Endothelial cell of umbilical vein (primary cell): ENCODE data around the gene ARHGEF28. TPM values are rescaled to one million over a fixed set of nuclear protein-coding genes. Genes with fewer than 3 reads are reported as not detected.
A peak's percentile ranks its signal among the peaks of the same experiment; 100 is the strongest.

Experiments
- BruUV-seq: library from RNA; stranded (reverse); fragments of 400-500 nt; replicated peaks from 2 replicates; lab custom pipeline; 2021; lab: Mats Ljungman, UMichigan
- CTCF ChIA-PET: fragments of 300-600, 350-600 bp; sonication (Branson Sonifier 250); formaldehyde crosslinking; loops from one replicate; lab custom pipeline; 2021; ENCODE audit warnings: antibody characterized with exemption, inconsistent platforms; lab: Charles Lee
- POLR2A ChIA-PET: fragments of 300-600, 350-600 bp; sonication (Branson Sonifier 250); formaldehyde crosslinking; loops from one replicate; lab custom pipeline; 2021; ENCODE audit warnings: antibody characterized with exemption, inconsistent platforms; lab: Charles Lee
- DNase-seq: peaks from one replicate; pipeline ENCODE4 v3.0.0-alpha.2; 2011; ENCODE audit warnings: low read depth, low spot score
- FAIRE-seq: peaks from 2 replicates; lab custom pipeline; 2011; peaks lifted over from hg19 to GRCh38; lab: Jason Lieb, UNC
- H2AFZ ChIP-seq: 2 replicates; pipeline ENCODE4 v1.6.0; 2012; ENCODE audit warnings: low read depth, low read length, control low read depth, inconsistent platforms
- H3K27ac ChIP-seq: 2 replicates; pipeline ENCODE4 v1.5.1; 2011; ENCODE audit warnings: low read depth, mild to moderate bottlenecking, control low read depth, low read length, moderate library complexity; ENCODE audit not compliant: insufficient read depth
- H3K27me3 ChIP-seq, 2 experiments: 2 replicates each; pipeline versions ENCODE4 v1.6.0 to v1.6.1; 2011; ENCODE audit warnings: low read length in 2 of 2, mixed read lengths in 1 of 2; ENCODE audit not compliant: control insufficient read depth in 2 of 2, insufficient read depth in 2 of 2
- H3K36me3 ChIP-seq, 2 experiments: 2 replicates in 1 of 2; 3 replicates in 1 of 2; pipeline ENCODE4 v1.5.1; 2011; ENCODE audit warnings: low read length in 2 of 2, mild to moderate bottlenecking in 1 of 2, moderate library complexity in 1 of 2; ENCODE audit not compliant: control insufficient read depth in 2 of 2, insufficient read depth in 2 of 2; ENCODE audit errors: extremely low read depth in 1 of 2
- H3K4me1 ChIP-seq: 3 replicates; pipeline ENCODE4 v1.5.1; 2011; ENCODE audit warnings: mild to moderate bottlenecking, low read length; ENCODE audit not compliant: control insufficient read depth, insufficient read depth; ENCODE audit errors: extremely low read depth
- H3K4me2 ChIP-seq: 2 replicates; pipeline ENCODE4 v1.6.1; 2011; ENCODE audit warnings: low read length, control low read depth, mixed read lengths; ENCODE audit not compliant: insufficient read depth
- H3K4me3 ChIP-seq, 3 experiments: fragments of 200-600 bp in 1 of 3; sonication (generic), shearing (Covaris generic) in 1 of 3; replicated peaks in 1 of 3; 2 replicates each; pipeline ENCODE4 v1.5.1; 2011 to 2016; ENCODE audit warnings: control low read depth in 3 of 3, low read length in 3 of 3, mild to moderate bottlenecking in 2 of 3, inconsistent platforms in 1 of 3, low read depth in 1 of 3, moderate library complexity in 1 of 3; ENCODE audit not compliant: insufficient read depth in 1 of 3
- H3K79me2 ChIP-seq: 2 replicates; pipeline ENCODE4 v1.6.0; 2012; ENCODE audit warnings: low read length, inconsistent platforms; ENCODE audit not compliant: control insufficient read depth, insufficient read depth
- H3K9ac ChIP-seq: replicated peaks from 2 replicates; pipeline ENCODE3; 2011; ENCODE audit warnings: low read length, control low read depth; ENCODE audit not compliant: insufficient read depth; ENCODE audit errors: extremely low read depth
- H3K9me1 ChIP-seq: replicated peaks from 3 replicates; pipeline ENCODE4 v1.6.0; 2011; ENCODE audit warnings: mild to moderate bottlenecking, low read length; ENCODE audit not compliant: control insufficient read depth, insufficient read depth; ENCODE audit errors: extremely low read depth
- H3K9me3 ChIP-seq: replicated peaks from 2 replicates; pipeline ENCODE4 v1.5.1; 2012; ENCODE audit warnings: low read length, inconsistent platforms; ENCODE audit not compliant: control insufficient read depth, insufficient read depth
- H4K20me1 ChIP-seq: replicated peaks from 2 replicates; pipeline ENCODE3; 2011; ENCODE audit warnings: mild to moderate bottlenecking, low read length; ENCODE audit not compliant: control insufficient read depth, insufficient read depth; ENCODE audit errors: extremely low read depth
- EZH2 ChIP-seq: IDR thresholded peaks from 2 replicates; pipeline ENCODE4 v1.6.1; 2012; ENCODE audit warnings: borderline replicate concordance, low read depth, mild to moderate bottlenecking, moderate library complexity, low read length, inconsistent platforms; ENCODE audit not compliant: severe bottlenecking
- FOS ChIP-seq: IDR thresholded peaks from 2 replicates; pipeline ENCODE4 v1.6.1; 2011; ENCODE audit warnings: mild to moderate bottlenecking, low read length, moderate library complexity, borderline replicate concordance; ENCODE audit not compliant: insufficient read depth
- GATA2 ChIP-seq: IDR thresholded peaks from 2 replicates; pipeline ENCODE4 v1.7.0; 2011; ENCODE audit warnings: low read depth, mild to moderate bottlenecking, moderate library complexity, mixed read lengths, low read length; ENCODE audit not compliant: insufficient read length, insufficient read depth
- JUN ChIP-seq: IDR thresholded peaks from 2 replicates; pipeline ENCODE4 v1.6.1; 2011; ENCODE audit warnings: borderline replicate concordance, low read depth; ENCODE audit not compliant: insufficient read length, insufficient read depth
- MYC ChIP-seq: IDR thresholded peaks from one replicate; pipeline ENCODE4 v1.6.1; 2011; ENCODE audit warnings: mild to moderate bottlenecking, low read depth, low read length
- POLR2A ChIP-seq: IDR thresholded peaks from 2 replicates; pipeline ENCODE4 v1.6.1; 2012; ENCODE audit warnings: low read depth, mild to moderate bottlenecking, control low read depth, low read length
- POLR2AphosphoS5 ChIP-seq: IDR thresholded peaks from 2 replicates; pipeline ENCODE4 v1.6.1; 2012; ENCODE audit warnings: low read depth, mild to moderate bottlenecking, control low read depth, low read length, moderate library complexity; ENCODE audit not compliant: insufficient read depth
- dilution Hi-C: fragments of 300-500 bp; cut with MboI; formaldehyde crosslinking; loops from one replicate; pipeline ENCODE4 v1.15.0; 2019; ENCODE audit warnings: low sequenced_read_pairs; ENCODE audit not compliant: extremely low pct_ligation_motif_present
- intact Hi-C: fragments of 100-400 bp; cut with micrococcal nuclease; formaldehyde crosslinking; loops from one replicate; pipeline ENCODE4 v1.10.0; 2022
- polyA plus RNA-seq, 4 experiments: library from polyadenylated mRNA; depleted of rRNA in 3 of 4; stranded (reverse) in 3 of 4; unstranded in 1 of 4; fragments of >200 nt; gene quantifications; 2 replicates each; pipeline versions ENCODE4 v1.2.1 to v1.2.3, GENCODE V29; 2011 to 2012; ENCODE audit warnings: missing spikeins in 1 of 4
- total RNA-seq: library from RNA; stranded (reverse); gene quantifications from 2 replicates; pipeline ENCODE4 v1.2.3, GENCODE V29; 2021
- TF ChIP-seq, protein P1 (sequence below): IDR thresholded peaks from 2 replicates; pipeline ENCODE4 v1.6.1; 2011; ENCODE audit not compliant: insufficient read depth, insufficient read length
- TF ChIP-seq, protein P2 (sequence below), 2 donors: IDR thresholded peaks; 1 replicate in 1 of 2; 2 replicates in 1 of 2; pipeline ENCODE4 v1.5.1; 2011; ENCODE audit warnings: low read length in 2 of 2, mild to moderate bottlenecking in 2 of 2, moderate library complexity in 2 of 2, control low read depth in 1 of 2, inconsistent platforms in 1 of 2, low read depth in 1 of 2; ENCODE audit not compliant: insufficient read depth in 1 of 2; ENCODE audit errors: extremely low read depth in 1 of 2

ARHGEF28 gene
- total and polyA plus RNA-seq, 2 donors (not counting 3 experiments of a cell fraction or from before 2014, with no cell fraction given), result 29.5 to 108 TPM

DNA sequence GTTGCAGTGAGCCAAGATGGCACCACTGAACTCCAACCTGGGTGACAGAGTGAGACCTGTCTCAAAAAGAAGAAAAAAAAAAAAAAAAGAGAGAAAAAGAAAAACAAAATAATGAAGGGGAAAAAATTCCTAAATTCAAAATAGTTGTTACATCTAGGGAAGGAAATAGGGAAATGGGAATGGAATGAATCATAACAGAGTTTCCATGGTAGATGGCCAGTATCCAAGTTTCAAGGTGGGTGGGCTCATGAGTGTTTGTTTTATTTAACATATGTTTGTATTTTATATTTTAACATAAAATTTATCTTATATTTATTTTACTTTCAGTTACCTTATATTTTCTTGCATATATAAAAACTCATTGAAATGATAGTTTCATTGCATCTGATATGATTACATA is 215.6 kb downstream of the ARHGEF28 start:
- TF ChIP-seq GATA2 (no peak), FOS (peak; percentile 19)
- intact Hi-C loops, result no loop called here
- peaks cover 6 to 8% of the 10 kb centered on the region in 2 experiments for H3K36me3 ChIP-seq
- no peaks in the 10 kb centered on the region for H3K9me1 ChIP-seq
- no peak overlapping the region for H3K4me3 ChIP-seq
- H4K20me1 ChIP-seq, result peaks cover 2% of the 10 kb centered on the region
- peak; percentile 75 for DNase-seq
- no peak overlapping the region for H3K27ac ChIP-seq
- H3K79me2 ChIP-seq, result peaks cover 19% of the 10 kb centered on the region
- no peak overlapping the region for H3K4me2 ChIP-seq
- ChIA-PET POLR2A (no interaction called here), CTCF (interaction anchor here (0.9 to 1.0 kb wide), 2 partner anchors 9 to 29 kb away, joined by 3 read pairs; no protein-coding TSS in a partner anchor)
- no peak overlapping the region for H3K9ac ChIP-seq
- H3K27me3 ChIP-seq, result no peaks in the 10 kb centered on the region
- no TSS peak for BruUV-seq
- no peak overlapping the region for H2AFZ ChIP-seq
- FAIRE-seq, result no peak
- dilution Hi-C loops, result no loop called here
- peaks cover 13% of the 10 kb centered on the region for H3K4me1 ChIP-seq
- H3K9me3 ChIP-seq, result no peaks in the 10 kb centered on the region

DNA sequence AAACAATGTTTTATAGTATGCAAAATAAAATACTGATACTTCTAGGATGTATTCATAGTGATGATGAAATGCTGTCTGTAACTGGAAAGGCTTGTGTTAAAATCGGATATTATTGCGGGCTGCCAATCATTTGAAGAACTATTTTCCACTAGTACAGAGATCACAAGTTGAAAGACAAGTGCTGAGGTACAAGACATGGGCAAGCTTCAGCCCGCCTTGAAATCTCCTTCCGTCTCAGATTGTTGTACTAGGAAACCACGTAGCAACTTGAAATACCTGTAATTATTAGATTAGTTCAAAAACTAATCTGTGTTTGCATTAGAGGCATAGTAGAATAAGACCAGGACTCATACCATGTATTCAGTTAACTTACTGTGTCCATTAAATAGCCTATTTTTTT is 218.2 kb downstream of the ARHGEF28 start:
- H3K9me3 ChIP-seq, result no peaks in the 10 kb centered on the region
- no peak overlapping the region for H3K27ac ChIP-seq
- H3K4me3 ChIP-seq, result no peak overlapping the region
- dilution Hi-C loops (no loop called here), intact Hi-C loops (no loop called here)
- DNase-seq, result no peak
- ChIA-PET POLR2A (no interaction called here), CTCF (interaction anchor here (1.5 to 2.3 kb wide), 2 partner anchors 11 to 253 kb away, joined by 4 to 5 read pairs; no protein-coding TSS in a partner anchor)
- H3K79me2 ChIP-seq, result peaks cover 17% of the 10 kb centered on the region
- H3K9me1 ChIP-seq, result no peaks in the 10 kb centered on the region
- H3K4me2 ChIP-seq, result no peak overlapping the region
- H3K36me3 ChIP-seq, result peaks cover 8 to 14% of the 10 kb centered on the region in 2 experiments
- H3K4me1 ChIP-seq, result peaks cover 13% of the 10 kb centered on the region
- no peak for FAIRE-seq
- BruUV-seq, result no TSS peak
- H3K27me3 ChIP-seq, result no peaks in the 10 kb centered on the region
- no peak for TF ChIP-seq POLR2AphosphoS5
- TF ChIP-seq, protein P1, sequence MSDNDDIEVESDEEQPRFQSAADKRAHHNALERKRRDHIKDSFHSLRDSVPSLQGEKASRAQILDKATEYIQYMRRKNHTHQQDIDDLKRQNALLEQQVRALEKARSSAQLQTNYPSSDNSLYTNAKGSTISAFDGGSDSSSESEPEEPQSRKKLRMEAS, result no peak
- no peak for TF ChIP-seq POLR2A
- TF ChIP-seq, protein P2, sequence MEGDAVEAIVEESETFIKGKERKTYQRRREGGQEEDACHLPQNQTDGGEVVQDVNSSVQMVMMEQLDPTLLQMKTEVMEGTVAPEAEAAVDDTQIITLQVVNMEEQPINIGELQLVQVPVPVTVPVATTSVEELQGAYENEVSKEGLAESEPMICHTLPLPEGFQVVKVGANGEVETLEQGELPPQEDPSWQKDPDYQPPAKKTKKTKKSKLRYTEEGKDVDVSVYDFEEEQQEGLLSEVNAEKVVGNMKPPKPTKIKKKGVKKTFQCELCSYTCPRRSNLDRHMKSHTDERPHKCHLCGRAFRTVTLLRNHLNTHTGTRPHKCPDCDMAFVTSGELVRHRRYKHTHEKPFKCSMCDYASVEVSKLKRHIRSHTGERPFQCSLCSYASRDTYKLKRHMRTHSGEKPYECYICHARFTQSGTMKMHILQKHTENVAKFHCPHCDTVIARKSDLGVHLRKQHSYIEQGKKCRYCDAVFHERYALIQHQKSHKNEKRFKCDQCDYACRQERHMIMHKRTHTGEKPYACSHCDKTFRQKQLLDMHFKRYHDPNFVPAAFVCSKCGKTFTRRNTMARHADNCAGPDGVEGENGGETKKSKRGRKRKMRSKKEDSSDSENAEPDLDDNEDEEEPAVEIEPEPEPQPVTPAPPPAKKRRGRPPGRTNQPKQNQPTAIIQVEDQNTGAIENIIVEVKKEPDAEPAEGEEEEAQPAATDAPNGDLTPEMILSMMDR (IDR thresholded peaks at IDR 0.05; ENCODE audit: extremely low read depth in 1 of 2, insufficient read depth in 1 of 2, low read depth in 1 of 2, low read length in 2 of 2), result no peak
- TF ChIP-seq EZH2, result no peak
- no peak for TF ChIP-seq JUN
- TF ChIP-seq GATA2, result no peak
- TF ChIP-seq FOS, result no peak
- no peak for TF ChIP-seq MYC
- H4K20me1 ChIP-seq, result peaks cover 5% of the 10 kb centered on the region
- H3K9ac ChIP-seq, result no peak overlapping the region
- H2AFZ ChIP-seq, result no peak overlapping the region
